ENCODE measurements around the gene RNF123. TPM values are rescaled to one million over a fixed set of nuclear protein-coding genes. Genes with fewer than 3 reads are reported as not detected.

The RNF123 gene
- total RNA-seq, 1 experiment from 2014 or later: 23.1 TPM

GRCh38 chr3:49706456-49707112 lies 17.2 kb downstream of the RNF123 start:
- no peak for ATAC-seq
- Histone ChIP-seq H3K4me1 (ENCODE audit: control insufficient read depth, insufficient read depth, low read length) (no peaks in the 10 kb centered on the region), H3K27ac (ENCODE audit: low read length) (no peak overlapping the region), H3K36me3 (ENCODE audit: control insufficient read depth, insufficient read depth, low read length) (no peaks in the 10 kb centered on the region), H3K4me3 (ENCODE audit: low read depth in 2 of 2, low read length in 2 of 2) (no peak overlapping the region), H3K27me3 (ENCODE audit: control insufficient read depth, insufficient read depth, low read length) (no peaks in the 10 kb centered on the region), H3K9me3 (ENCODE audit: control insufficient read depth, insufficient read depth, low read depth, low read length) (no peaks in the 10 kb centered on the region)
- no peak for DNase-seq (ENCODE audit: low read depth, low spot score)
- POLR2A ChIA-PET: no interaction called here
- TF ChIP-seq, protein P1, sequence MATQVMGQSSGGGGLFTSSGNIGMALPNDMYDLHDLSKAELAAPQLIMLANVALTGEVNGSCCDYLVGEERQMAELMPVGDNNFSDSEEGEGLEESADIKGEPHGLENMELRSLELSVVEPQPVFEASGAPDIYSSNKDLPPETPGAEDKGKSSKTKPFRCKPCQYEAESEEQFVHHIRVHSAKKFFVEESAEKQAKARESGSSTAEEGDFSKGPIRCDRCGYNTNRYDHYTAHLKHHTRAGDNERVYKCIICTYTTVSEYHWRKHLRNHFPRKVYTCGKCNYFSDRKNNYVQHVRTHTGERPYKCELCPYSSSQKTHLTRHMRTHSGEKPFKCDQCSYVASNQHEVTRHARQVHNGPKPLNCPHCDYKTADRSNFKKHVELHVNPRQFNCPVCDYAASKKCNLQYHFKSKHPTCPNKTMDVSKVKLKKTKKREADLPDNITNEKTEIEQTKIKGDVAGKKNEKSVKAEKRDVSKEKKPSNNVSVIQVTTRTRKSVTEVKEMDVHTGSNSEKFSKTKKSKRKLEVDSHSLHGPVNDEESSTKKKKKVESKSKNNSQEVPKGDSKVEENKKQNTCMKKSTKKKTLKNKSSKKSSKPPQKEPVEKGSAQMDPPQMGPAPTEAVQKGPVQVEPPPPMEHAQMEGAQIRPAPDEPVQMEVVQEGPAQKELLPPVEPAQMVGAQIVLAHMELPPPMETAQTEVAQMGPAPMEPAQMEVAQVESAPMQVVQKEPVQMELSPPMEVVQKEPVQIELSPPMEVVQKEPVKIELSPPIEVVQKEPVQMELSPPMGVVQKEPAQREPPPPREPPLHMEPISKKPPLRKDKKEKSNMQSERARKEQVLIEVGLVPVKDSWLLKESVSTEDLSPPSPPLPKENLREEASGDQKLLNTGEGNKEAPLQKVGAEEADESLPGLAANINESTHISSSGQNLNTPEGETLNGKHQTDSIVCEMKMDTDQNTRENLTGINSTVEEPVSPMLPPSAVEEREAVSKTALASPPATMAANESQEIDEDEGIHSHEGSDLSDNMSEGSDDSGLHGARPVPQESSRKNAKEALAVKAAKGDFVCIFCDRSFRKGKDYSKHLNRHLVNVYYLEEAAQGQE (IDR thresholded peaks at IDR 0.05; ENCODE audit: insufficient read depth in 1 of 2, low read depth in 2 of 2, low read length in 1 of 2): no peak
- TF ChIP-seq TCF7L2 (IDR thresholded peaks at IDR 0.05; ENCODE audit: low read depth, low read length) (no peak), POLR2AphosphoS5 (IDR thresholded peaks at IDR 0.05; ENCODE audit: low read depth, low read length) (no peak), SIN3A (IDR thresholded peaks at IDR 0.05; ENCODE audit: borderline replicate concordance, insufficient read depth, low read depth, low read length) (no peak), CTCF (IDR thresholded peaks at IDR 0.05) (no peak)
- intact Hi-C loops (cut with micrococcal nuclease; ENCODE audit: unreplicated experiment): no loop called here
- in situ Hi-C loops (cut with HindIII; ENCODE audit: low pct_unique_long_range_greater_than_20kb, low sequenced_read_pairs): no loop called here
- CTCF ChIA-PET: no interaction called here
- BruUV-seq (replicated peaks): no TSS peak

- ChIA-PET POLR2A (no interaction called here), CTCF (no interaction called here)
- ATAC-seq: no peak
- Histone ChIP-seq H3K36me3 (ENCODE audit: control insufficient read depth, insufficient read depth, low read length) (no peaks in the 10 kb centered on the region), H3K4me3 (ENCODE audit: low read depth in 2 of 2, low read length in 2 of 2) (no peak overlapping the region), H3K4me1 (ENCODE audit: control insufficient read depth, insufficient read depth, low read length) (no peaks in the 10 kb centered on the region), H3K27me3 (ENCODE audit: control insufficient read depth, insufficient read depth, low read length) (no peaks in the 10 kb centered on the region), H3K27ac (ENCODE audit: low read length) (no peak overlapping the region), H3K9me3 (ENCODE audit: control insufficient read depth, insufficient read depth, low read depth, low read length) (no peaks in the 10 kb centered on the region)
- in situ Hi-C loops (cut with HindIII; ENCODE audit: low pct_unique_long_range_greater_than_20kb, low sequenced_read_pairs): no loop called here
- TF ChIP-seq SIN3A (IDR thresholded peaks at IDR 0.05; ENCODE audit: borderline replicate concordance, insufficient read depth, low read depth, low read length) (no peak), CTCF (IDR thresholded peaks at IDR 0.05) (no peak), TCF7L2 (IDR thresholded peaks at IDR 0.05; ENCODE audit: low read depth, low read length) (no peak)
- TF ChIP-seq, protein P1 (IDR thresholded peaks at IDR 0.05; ENCODE audit: insufficient read depth in 1 of 2, low read depth in 2 of 2, low read length in 1 of 2): no peak
- no peak for DNase-seq (ENCODE audit: low read depth, low spot score)
- BruUV-seq (replicated peaks): no TSS peak
- intact Hi-C loops (cut with micrococcal nuclease; ENCODE audit: unreplicated experiment): no loop called here
Measured at GRCh38 chr3:49707113-49707480, 17.7 kb downstream of the RNF123 start.

Measured in Panc1 (cell line).